Thyroid gland (tissue), 4 donors: ENCODE measurements around the gene CPTP.

Experiments
- POLR2A ChIP-seq, 2 donors: fragments of 450-650 bp; IDR thresholded peaks; one replicate each; pipeline ENCODE4 v1.6.1; 2017; ENCODE audit warnings: antibody characterized with exemption in 2 of 2, mild to moderate bottlenecking in 2 of 2, moderate library complexity in 1 of 2
- TF ChIP-seq, protein P1 (sequence below), 6 experiments: fragments of 200-600 bp in 3 of 6; fragments of 450-650 bp in 3 of 6; sonication (generic) in 3 of 6; IDR thresholded peaks; one replicate each; pipeline ENCODE4 v1.5.1; 2016 to 2019; ENCODE audit warnings: antibody characterized with exemption in 6 of 6, mild to moderate bottlenecking in 2 of 6, inconsistent platforms in 1 of 6, moderate library complexity in 1 of 6

DNA sequence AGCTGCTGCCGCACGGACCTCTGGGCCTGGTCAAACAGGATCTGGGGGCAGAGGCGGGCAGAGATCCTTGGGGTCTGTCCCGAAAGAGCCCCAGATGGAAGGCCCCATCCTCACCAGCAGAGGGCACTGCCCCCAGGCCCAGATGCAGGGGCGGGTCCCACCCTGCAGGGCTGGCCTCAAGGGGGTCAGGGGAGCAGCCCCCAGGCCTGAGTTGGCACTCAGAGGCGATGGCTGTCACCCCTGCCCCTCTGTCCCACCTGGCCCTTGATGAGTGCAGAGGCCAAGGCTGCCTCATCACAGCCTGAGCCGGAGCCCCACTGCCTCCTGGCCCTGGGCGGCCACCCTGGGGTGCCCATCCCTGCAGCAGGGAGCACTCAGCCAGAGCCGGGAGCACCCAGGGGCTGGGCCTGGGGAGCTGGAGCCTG, 22.6 kb upstream of the CPTP start:
- TF ChIP-seq, protein P1, sequence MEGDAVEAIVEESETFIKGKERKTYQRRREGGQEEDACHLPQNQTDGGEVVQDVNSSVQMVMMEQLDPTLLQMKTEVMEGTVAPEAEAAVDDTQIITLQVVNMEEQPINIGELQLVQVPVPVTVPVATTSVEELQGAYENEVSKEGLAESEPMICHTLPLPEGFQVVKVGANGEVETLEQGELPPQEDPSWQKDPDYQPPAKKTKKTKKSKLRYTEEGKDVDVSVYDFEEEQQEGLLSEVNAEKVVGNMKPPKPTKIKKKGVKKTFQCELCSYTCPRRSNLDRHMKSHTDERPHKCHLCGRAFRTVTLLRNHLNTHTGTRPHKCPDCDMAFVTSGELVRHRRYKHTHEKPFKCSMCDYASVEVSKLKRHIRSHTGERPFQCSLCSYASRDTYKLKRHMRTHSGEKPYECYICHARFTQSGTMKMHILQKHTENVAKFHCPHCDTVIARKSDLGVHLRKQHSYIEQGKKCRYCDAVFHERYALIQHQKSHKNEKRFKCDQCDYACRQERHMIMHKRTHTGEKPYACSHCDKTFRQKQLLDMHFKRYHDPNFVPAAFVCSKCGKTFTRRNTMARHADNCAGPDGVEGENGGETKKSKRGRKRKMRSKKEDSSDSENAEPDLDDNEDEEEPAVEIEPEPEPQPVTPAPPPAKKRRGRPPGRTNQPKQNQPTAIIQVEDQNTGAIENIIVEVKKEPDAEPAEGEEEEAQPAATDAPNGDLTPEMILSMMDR (IDR thresholded peaks at IDR 0.05): peak in 1 of 6 experiments; percentile 33
- TF ChIP-seq POLR2A (IDR thresholded peaks at IDR 0.05): no peak
